Fibroblast of lung (primary cell): ENCODE results near the gene GNA12.

Experiments
- CTCF ChIP-seq, 2 donors: IDR thresholded peaks in 1 of 2; conservative IDR thresholded peaks in 1 of 2; 1 replicate in 1 of 2; 2 replicates in 1 of 2; pipeline ENCODE4 v1.5.1; 2011 to 2012; ENCODE audit warnings: low read length in 2 of 2, control low read depth in 1 of 2, inconsistent platforms in 1 of 2, low read depth in 1 of 2, mild to moderate bottlenecking in 1 of 2
- EZH2 ChIP-seq: IDR thresholded peaks from 2 replicates; pipeline ENCODE4 v1.5.1; 2012; ENCODE audit warnings: low read length, control low read depth, mild to moderate bottlenecking; ENCODE audit errors: missing control alignments

GRCh38 chr7:2723138-2723850 is 120.8 kb downstream of the GNA12 start:
- no peak for TF ChIP-seq CTCF (conservative IDR thresholded peaks at IDR 0.05 in 1 of 2, IDR thresholded peaks at IDR 0.05 in 1 of 2; ENCODE audit: low read depth in 1 of 2, low read length in 2 of 2)
- no peak for TF ChIP-seq EZH2
